CD4-positive, alpha-beta T cell treated with Interferon gamma for 1 hour (primary cell): ENCODE data around the gene HDAC4.

ENCODE experiments used
- DNase-seq: peaks from one replicate; pipeline ENCODE4 v3.0.0-alpha.2; 2020

The HDAC4 gene

GRCh38 chr2:239291475-239292350, 109.1 kb downstream of the HDAC4 start:
- peak; percentile 25 for DNase-seq

GRCh38 chr2:239290618-239291474, 110.0 kb downstream of the HDAC4 start:
- no peak for DNase-seq

GRCh38 chr2:239289545-239289944, 111.3 kb downstream of the HDAC4 start:
- DNase-seq, result peak; percentile 24

GRCh38 chr2:239288951-239289511, 111.8 kb downstream of the HDAC4 start:
- no peak for DNase-seq

- DNase-seq, result no peak
These were observed 112.6 kb downstream of the HDAC4 start for GRCh38 chr2:239288237-239288636.

- DNase-seq, result no peak
These were observed 113.4 kb downstream of the HDAC4 start for GRCh38 chr2:239287461-239287860.

- no peak for DNase-seq
These were observed 113.9 kb downstream of the HDAC4 start for GRCh38 chr2:239286901-239287300.

- no peak for DNase-seq
These were observed 114.9 kb downstream of the HDAC4 start for GRCh38 chr2:239285932-239286230.

- peak; percentile 47 for DNase-seq
These were observed 115.5 kb downstream of the HDAC4 start for GRCh38 chr2:239285071-239285931.

GRCh38 chr2:239283961-239284795, 116.6 kb downstream of the HDAC4 start:
- DNase-seq, result no peak

GRCh38 chr2:239283288-239283945, 117.4 kb downstream of the HDAC4 start:
- DNase-seq, result no peak

- DNase-seq, result no peak
These were observed 118.2 kb downstream of the HDAC4 start for GRCh38 chr2:239282448-239283287.

GRCh38 chr2:239280296-239281017, 120.4 kb downstream of the HDAC4 start:
- peak; percentile 67 for DNase-seq

GRCh38 chr2:239279508-239280295, 121.1 kb downstream of the HDAC4 start:
- DNase-seq, result no peak

- no peak for DNase-seq
These were observed 121.9 kb downstream of the HDAC4 start for GRCh38 chr2:239278941-239279365.

- no peak for DNase-seq
These were observed 122.5 kb downstream of the HDAC4 start for GRCh38 chr2:239278361-239278760.

- no peak for DNase-seq
These were observed 123.3 kb downstream of the HDAC4 start for GRCh38 chr2:239277401-239278085.

GRCh38 chr2:239276851-239277250, 124.0 kb downstream of the HDAC4 start:
- no peak for DNase-seq
